Adrenal gland (tissue), 5 donors: ENCODE data around the gene TRIP12.

Experiments
- POLR2A ChIP-seq, 2 donors: fragments of 450-650 bp; IDR thresholded peaks; one replicate each; pipeline ENCODE4 v1.6.1; 2017; ENCODE audit warnings: antibody characterized with exemption in 2 of 2, mild to moderate bottlenecking in 2 of 2, moderate library complexity in 1 of 2
- TF ChIP-seq, protein P1 (sequence below), 6 experiments: fragments of 450-650 bp in 4 of 6; fragments of 200-600 bp in 2 of 6; sonication (generic) in 1 of 6; IDR thresholded peaks; 1 replicate in 5 of 6; 2 replicates in 1 of 6; pipeline versions ENCODE4 v1.5.1 to v1.8.0; 2016 to 2021; ENCODE audit warnings: antibody characterized with exemption in 6 of 6, mild to moderate bottlenecking in 2 of 6, moderate library complexity in 1 of 6
- donor health status: DM: no; HTN: no; CAD: no.

DNA sequence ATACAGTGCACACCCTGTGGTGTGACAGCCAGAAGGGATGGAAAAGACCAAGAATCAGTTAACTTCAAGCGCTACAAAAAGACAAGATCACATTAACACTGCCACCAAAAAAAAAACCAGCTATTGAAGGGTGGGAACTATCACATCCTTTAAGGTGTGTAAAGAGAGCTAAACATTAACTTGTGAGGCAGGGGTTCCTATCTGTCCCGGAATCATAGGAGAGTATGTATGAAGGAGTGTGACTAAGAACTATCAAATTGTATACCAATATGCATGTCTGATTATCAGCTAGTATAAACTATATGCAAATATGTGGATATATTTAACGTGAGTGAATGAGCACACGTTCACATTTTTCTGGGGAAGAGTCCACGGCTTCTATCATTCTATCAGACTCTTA is 119.0 kb downstream of the TRIP12 start:
- TF ChIP-seq, protein P1, sequence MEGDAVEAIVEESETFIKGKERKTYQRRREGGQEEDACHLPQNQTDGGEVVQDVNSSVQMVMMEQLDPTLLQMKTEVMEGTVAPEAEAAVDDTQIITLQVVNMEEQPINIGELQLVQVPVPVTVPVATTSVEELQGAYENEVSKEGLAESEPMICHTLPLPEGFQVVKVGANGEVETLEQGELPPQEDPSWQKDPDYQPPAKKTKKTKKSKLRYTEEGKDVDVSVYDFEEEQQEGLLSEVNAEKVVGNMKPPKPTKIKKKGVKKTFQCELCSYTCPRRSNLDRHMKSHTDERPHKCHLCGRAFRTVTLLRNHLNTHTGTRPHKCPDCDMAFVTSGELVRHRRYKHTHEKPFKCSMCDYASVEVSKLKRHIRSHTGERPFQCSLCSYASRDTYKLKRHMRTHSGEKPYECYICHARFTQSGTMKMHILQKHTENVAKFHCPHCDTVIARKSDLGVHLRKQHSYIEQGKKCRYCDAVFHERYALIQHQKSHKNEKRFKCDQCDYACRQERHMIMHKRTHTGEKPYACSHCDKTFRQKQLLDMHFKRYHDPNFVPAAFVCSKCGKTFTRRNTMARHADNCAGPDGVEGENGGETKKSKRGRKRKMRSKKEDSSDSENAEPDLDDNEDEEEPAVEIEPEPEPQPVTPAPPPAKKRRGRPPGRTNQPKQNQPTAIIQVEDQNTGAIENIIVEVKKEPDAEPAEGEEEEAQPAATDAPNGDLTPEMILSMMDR (IDR thresholded peaks at IDR 0.05) = no peak
- no peak for TF ChIP-seq POLR2A (IDR thresholded peaks at IDR 0.05)
